ENCODE results near the gene KANSL1L. TPM values are rescaled to one million over a fixed set of nuclear protein-coding genes. Genes with fewer than 3 reads are reported as not detected.
A peak's percentile ranks its signal among the peaks of the same experiment; 100 is the strongest.
"Not testable (repeated sequence)": the region's sequence is repeated elsewhere in the genome, so short reads cannot be mapped to it uniquely, and the experiment has no call there.

KANSL1L gene
- total RNA-seq (2014; rRNA removed; shearing (Covaris generic)): 6.5 and 8.4 TPM in 2 replicates
- polyA plus RNA-seq (2014; cell fraction: nucleus; rRNA removed): 7.2 and 14.1 TPM in 2 replicates

- DNase-seq (ENCODE audit: extremely low read depth, low read depth): peak; percentile 94
Measured at GRCh38 chr2:210171309-210172218, at the start of gene KANSL1L. TSS of gene KANSL1L (minus strand) at chr2:210171409. CDS start at chr2:210154582, 16,827 bp downstream.

- DNase-seq (ENCODE audit: extremely low read depth, low read depth): no peak
Measured at GRCh38 chr2:210215120-210215519, 43.9 kb upstream of the KANSL1L start.

GRCh38 chr2:210210185-210210584 lies 39.0 kb upstream of the KANSL1L start:
- DNase-seq (ENCODE audit: extremely low read depth, low read depth): no peak

- DNase-seq (ENCODE audit: extremely low read depth, low read depth): no peak
Measured at GRCh38 chr2:210207929-210208328, 36.7 kb upstream of the KANSL1L start.

- no peak for DNase-seq (ENCODE audit: extremely low read depth, low read depth)
Measured at GRCh38 chr2:210203558-210203957, 32.3 kb upstream of the KANSL1L start.

- no peak for DNase-seq (ENCODE audit: extremely low read depth, low read depth)
Measured at GRCh38 chr2:210203147-210203546, 31.9 kb upstream of the KANSL1L start.

- DNase-seq (ENCODE audit: extremely low read depth, low read depth): no peak
Measured at GRCh38 chr2:210199854-210200253, 28.6 kb upstream of the KANSL1L start.

GRCh38 chr2:210199186-210199765 lies 28.1 kb upstream of the KANSL1L start:
- DNase-seq (ENCODE audit: extremely low read depth, low read depth): peak; percentile 41

- no peak for DNase-seq (ENCODE audit: extremely low read depth, low read depth)
Measured at GRCh38 chr2:210198326-210198725, 27.1 kb upstream of the KANSL1L start.

- no peak for DNase-seq (ENCODE audit: extremely low read depth, low read depth)
Measured at GRCh38 chr2:210197720-210198119, 26.5 kb upstream of the KANSL1L start.

- peak; percentile 36 for DNase-seq (ENCODE audit: extremely low read depth, low read depth)
Measured at GRCh38 chr2:210195101-210195852, 24.1 kb upstream of the KANSL1L start.

- DNase-seq (ENCODE audit: extremely low read depth, low read depth): no peak
Measured at GRCh38 chr2:210190345-210190744, 19.1 kb upstream of the KANSL1L start.

- DNase-seq (ENCODE audit: extremely low read depth, low read depth): no peak
Measured at GRCh38 chr2:210189452-210190138, 18.4 kb upstream of the KANSL1L start.

- no peak for DNase-seq (ENCODE audit: extremely low read depth, low read depth)
Measured at GRCh38 chr2:210188755-210189154, 17.5 kb upstream of the KANSL1L start.

- DNase-seq (ENCODE audit: extremely low read depth, low read depth): no peak
Measured at GRCh38 chr2:210188190-210188589, 17.0 kb upstream of the KANSL1L start.

GRCh38 chr2:210183936-210184335 lies 12.7 kb upstream of the KANSL1L start:
- not testable (repeated sequence) for DNase-seq (ENCODE audit: extremely low read depth, low read depth)

GRCh38 chr2:210181606-210182088 lies 10.4 kb upstream of the KANSL1L start:
- not testable (repeated sequence) for DNase-seq (ENCODE audit: extremely low read depth, low read depth)

- not testable (repeated sequence) for DNase-seq (ENCODE audit: extremely low read depth, low read depth)
Measured at GRCh38 chr2:210181033-210181605, 9.9 kb upstream of the KANSL1L start.

- DNase-seq (ENCODE audit: extremely low read depth, low read depth): no peak
Measured at GRCh38 chr2:210180477-210180876, 9.3 kb upstream of the KANSL1L start.

Data from NCI-H460 (cell line).